ENCODE measurements around the gene CACNB4. TPM values are rescaled to one million over a fixed set of nuclear protein-coding genes. Genes with fewer than 3 reads are reported as not detected.

Gene CACNB4
- total RNA-seq, 1 donor = 0.54 TPM

DNA sequence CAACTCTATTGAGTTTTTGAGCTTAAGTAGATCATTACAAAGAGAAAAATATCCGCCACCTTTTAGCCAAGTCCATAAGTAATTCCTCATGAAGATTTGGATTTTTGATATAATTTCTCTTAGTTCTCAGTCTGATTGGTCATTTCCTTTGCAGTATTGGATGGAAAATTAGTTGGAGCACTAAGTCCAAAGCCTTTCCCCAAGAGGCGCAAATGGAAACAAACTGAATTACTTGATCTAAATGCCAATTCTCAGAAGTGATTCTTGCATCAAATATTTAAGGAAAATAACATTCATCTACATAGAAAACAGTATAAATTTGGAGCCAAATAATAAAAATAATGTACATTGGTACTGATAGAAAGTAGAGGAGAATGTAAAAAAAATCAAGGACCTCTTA, 115.6 kb downstream of the CACNB4 start:
- DNase-seq (ENCODE audit: low read depth in 2 of 3, low spot score in 2 of 3) = no peak

DNA sequence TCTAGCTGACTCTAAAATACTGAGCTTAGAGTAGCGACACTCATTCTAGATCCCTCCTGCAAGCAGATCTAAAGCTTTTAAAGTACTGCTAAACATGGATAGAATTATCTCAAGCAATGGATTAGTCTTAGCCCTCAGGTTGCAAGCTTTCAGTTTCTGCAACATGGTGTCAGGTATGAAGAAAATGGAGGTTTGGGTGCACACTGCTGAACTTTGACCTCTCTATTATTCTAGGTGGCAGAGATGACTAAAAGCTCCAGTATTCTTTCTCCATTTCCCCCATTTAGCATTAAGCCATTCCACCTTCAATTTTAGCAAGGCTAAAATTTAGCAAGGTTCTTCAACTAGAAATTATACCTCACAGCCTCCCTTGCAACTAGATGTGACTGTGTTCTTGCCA, 117.0 kb downstream of the CACNB4 start:
- no peak for DNase-seq (ENCODE audit: low read depth in 2 of 3, low spot score in 2 of 3)

- DNase-seq (ENCODE audit: low read depth in 2 of 3, low spot score in 2 of 3) = no peak
Observed at GRCh38 chr2:151979694-151980093, 119.2 kb downstream of the CACNB4 start.

DNA sequence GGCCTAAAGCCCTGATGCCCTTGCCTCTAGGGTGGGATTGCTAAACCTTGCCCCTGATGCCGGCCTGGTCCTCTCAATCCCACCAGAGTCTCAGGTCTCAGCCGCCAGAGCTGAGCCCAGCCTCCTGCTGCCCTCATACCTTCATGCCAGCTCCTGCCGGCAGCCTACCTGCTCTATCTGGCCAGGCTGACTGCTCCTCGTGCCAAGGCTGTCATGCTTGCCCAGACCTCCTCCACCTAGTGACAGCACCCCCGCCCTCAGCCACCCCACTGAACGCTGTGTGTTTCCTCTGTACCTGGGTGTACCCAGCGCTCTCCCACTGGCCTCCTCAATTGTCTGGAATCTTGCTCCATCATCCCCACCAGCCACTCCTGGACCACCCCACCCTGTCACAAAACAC, 120.1 kb downstream of the CACNB4 start:
- no peak for DNase-seq (ENCODE audit: low read depth in 2 of 3, low spot score in 2 of 3)

GRCh38 chr2:151977631-151978030, 121.2 kb downstream of the CACNB4 start:
- no peak for DNase-seq (ENCODE audit: low read depth in 2 of 3, low spot score in 2 of 3)

GRCh38 chr2:151976945-151977353, 121.9 kb downstream of the CACNB4 start:
- no peak for DNase-seq (ENCODE audit: low read depth in 2 of 3, low spot score in 2 of 3)

GRCh38 chr2:151975460-151976414, 123.1 kb downstream of the CACNB4 start:
- no peak for DNase-seq (ENCODE audit: low read depth in 2 of 3, low spot score in 2 of 3)

DNA sequence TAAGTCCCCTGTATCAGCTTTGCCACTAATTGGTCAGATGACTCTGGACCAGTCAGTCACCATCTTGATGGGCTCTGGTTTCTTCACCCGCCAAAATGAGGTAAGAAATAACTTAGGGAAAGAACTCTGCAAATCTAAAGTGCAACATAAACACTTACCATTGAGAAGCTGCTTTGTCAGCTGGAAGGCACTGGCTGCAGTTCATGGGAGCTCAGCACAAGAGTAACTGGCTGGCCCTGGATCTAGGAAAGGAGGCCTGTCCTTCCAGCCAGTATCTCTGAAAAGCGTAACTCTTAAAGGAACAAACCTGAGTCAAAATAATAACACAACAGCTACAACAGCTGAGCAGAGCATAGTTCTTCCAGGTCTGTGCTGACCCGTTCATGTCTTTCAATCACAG, 123.9 kb downstream of the CACNB4 start:
- DNase-seq (ENCODE audit: low read depth in 2 of 3, low spot score in 2 of 3) = no peak

- DNase-seq (ENCODE audit: low read depth in 2 of 3, low spot score in 2 of 3) = peak in 1 of 3 donors; percentile 7
Observed at GRCh38 chr2:151973901-151974199, 125.0 kb downstream of the CACNB4 start.

GRCh38 chr2:151973013-151973900, 125.6 kb downstream of the CACNB4 start:
- no peak for DNase-seq (ENCODE audit: low read depth in 2 of 3, low spot score in 2 of 3)

- no peak for DNase-seq (ENCODE audit: low read depth in 2 of 3, low spot score in 2 of 3)
Observed at GRCh38 chr2:151972241-151973012, 126.4 kb downstream of the CACNB4 start.

- no peak for DNase-seq (ENCODE audit: low read depth in 2 of 3, low spot score in 2 of 3)
Observed at GRCh38 chr2:151971301-151972051, 127.4 kb downstream of the CACNB4 start.

DNA sequence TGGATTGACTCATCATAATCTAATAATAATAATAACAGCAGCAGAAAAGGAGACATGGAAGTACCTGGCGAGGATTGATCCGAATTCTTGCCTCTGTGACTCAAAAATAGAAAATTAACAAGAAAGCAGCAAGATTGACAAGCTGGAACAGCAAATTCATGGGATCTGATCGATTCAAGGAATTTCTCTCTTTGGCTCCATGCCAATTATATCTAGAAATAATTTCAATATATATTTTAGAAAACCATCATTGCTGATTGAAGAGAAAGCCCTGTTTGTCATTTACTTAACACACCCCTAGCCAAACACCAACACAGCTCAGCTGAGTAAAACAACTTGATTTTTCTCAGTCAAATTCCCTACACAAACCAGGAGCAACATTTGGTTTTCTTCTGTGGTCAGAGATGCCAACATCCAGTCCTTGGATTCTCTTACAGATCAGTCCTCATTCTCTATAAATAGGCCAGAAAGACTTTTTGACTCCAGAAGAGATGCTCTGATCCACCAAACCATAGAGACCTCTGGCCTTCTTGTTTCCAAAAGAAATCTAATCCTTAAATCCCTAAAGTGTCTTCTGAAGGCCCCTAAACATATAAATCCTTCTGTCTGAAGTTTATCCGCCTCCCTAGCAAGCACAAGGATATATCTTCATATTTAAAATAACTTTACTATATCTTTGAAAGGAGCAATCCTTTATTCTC, 129.9 kb downstream of the CACNB4 start:
- no peak for DNase-seq (ENCODE audit: low read depth in 2 of 3, low spot score in 2 of 3)

DNA sequence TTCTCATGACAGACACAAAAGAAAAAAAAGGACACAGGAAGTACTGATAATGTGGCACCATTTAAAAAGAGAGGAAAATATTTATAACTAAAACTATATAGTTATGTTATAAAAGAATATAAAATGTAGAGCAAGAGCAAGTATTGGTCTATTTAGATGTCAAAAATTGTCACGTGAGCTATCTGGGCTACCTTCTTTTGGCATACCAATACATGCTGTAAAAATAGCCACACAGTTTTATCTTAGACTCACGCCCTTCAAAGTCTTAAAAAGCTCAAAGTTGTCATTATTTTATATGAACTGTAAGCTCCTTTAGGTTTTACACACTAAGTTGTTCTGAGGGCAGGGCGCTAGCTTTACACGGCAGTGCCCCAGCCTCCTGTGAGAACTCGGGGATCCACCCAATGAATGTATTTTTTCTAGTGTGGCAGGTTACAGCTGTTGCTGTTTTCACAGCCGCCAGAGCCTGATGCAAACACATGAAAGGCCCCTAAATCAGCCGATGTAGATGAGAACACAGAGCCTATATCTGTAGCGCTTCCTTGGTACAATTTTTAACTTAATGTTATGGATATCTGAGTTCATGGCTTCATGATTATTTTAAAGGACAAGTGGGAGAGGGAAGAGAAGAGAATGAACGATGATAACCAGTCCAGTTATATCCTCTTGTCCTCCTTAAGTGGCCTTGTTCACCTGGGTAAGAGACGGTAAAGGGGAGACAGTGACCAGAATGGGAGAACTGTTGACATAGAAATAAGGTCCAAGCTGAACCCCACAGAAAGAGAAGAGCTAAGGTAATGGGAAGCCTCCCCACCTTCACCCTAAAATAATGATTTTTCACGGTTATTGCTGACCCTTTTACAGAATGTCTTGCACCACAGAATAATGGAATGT, 130.8 kb downstream of the CACNB4 start:
- no peak for DNase-seq (ENCODE audit: low read depth in 2 of 3, low spot score in 2 of 3)

GRCh38 chr2:151965884-151966283, 133.0 kb downstream of the CACNB4 start:
- DNase-seq (ENCODE audit: low read depth in 2 of 3, low spot score in 2 of 3) = no peak

DNA sequence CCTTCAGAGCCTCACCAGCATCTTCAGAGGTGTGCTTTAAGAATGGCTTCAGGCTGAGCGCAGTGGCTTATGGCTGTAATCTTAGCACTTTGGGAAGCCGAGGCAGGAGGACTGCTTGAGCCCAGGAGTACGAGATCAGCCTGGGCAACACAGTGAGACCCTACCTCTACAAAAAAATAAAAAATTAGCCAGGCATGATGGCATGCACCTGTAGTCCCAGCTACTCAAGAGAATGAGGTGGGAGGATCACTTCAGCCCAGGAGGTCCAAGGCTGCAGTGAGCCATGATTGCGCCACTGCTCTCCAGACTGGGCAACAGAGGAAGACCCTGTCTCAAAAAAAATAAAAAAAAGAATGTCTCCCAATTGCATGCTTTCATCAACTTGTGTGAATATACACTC, 137.3 kb downstream of the CACNB4 start:
- DNase-seq (ENCODE audit: low read depth in 2 of 3, low spot score in 2 of 3) = no peak

DNA sequence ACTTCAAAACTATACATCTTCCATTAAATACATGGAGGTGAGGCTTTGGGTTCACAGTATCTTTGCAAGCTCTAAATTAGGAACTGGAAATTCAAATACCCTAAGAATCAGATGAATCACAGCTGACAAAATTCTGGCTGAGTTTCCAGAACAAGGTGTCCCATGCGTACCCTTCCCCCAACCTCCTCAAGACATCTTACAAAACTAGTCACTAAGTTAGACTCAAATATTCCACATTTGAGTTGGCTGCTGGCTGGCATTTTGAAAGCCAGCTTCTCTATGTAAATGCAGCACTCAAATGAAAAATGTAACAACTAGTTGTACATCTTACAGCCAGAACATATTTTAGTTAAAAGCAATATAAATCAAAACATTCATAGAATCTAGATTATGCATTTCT, 139.6 kb downstream of the CACNB4 start:
- no peak for DNase-seq (ENCODE audit: low read depth in 2 of 3, low spot score in 2 of 3)

GRCh38 chr2:151953467-151953866, 145.4 kb downstream of the CACNB4 start:
- DNase-seq (ENCODE audit: low read depth in 2 of 3, low spot score in 2 of 3) = no peak

All from hematopoietic multipotent progenitor cell (in vitro differentiated cells).